ENCODE data around the gene MT1E.

Gene MT1E

DNA sequence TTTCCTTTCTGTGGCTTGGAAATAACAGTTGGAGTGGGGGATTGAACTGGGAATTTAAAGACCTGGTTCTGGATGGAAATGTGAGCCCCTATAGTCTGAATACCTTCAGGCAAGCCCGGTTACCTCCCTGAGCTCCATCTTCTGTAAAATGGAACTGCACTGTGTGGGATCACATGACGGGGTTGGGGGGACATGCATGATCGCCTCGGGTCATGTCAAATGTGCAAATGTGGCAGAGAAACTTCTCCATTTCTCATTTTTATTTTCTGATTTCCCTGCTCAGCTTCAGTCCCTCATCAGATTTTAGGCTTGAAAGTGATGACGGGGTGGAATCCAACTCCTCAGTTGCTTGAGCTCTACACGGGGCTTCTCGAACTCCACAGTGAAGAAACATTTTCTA, 27.6 kb downstream of the MT1E start:
- H3K79me1 ChIP-seq (replicated peaks; ENCODE audit: low read length, poor library complexity, severe bottlenecking): no peaks in the 10 kb centered on the region
- no peak overlapping the region for H3K27ac ChIP-seq (ENCODE audit: low read length, poor library complexity, severe bottlenecking)
- H3K4ac ChIP-seq (ENCODE audit: low read depth in 1 of 2, low read length in 2 of 2): no peak overlapping the region
- H2BK120ac ChIP-seq (ENCODE audit: low read depth, low read length): no peak overlapping the region
- no peak overlapping the region for H2BK5ac ChIP-seq (ENCODE audit: low read depth, low read length, poor library complexity, severe bottlenecking)
- no peak overlapping the region for H2BK15ac ChIP-seq (ENCODE audit: low read depth, poor library complexity, severe bottlenecking)
- no peak overlapping the region for H4K91ac ChIP-seq (ENCODE audit: low read length)
- H4K8ac ChIP-seq (ENCODE audit: low read length): no peak overlapping the region
- DNase-seq: no peak
- no peak overlapping the region for H3K23ac ChIP-seq (ENCODE audit: low read length in 2 of 2)
- no peak overlapping the region for H3K4me3 ChIP-seq (ENCODE audit: insufficient read depth in 1 of 2, low read depth in 1 of 2, low read length in 2 of 2)
- peaks cover 43 to 49% of the 10 kb centered on the region in 2 experiments for H3K27me3 ChIP-seq (ENCODE audit: control insufficient read depth in 1 of 2, insufficient read depth in 1 of 2, low read length in 2 of 2)
- H2BK12ac ChIP-seq (ENCODE audit: low read length in 2 of 2): no peak overlapping the region
- H3K4me1 ChIP-seq (ENCODE audit: control insufficient read depth, insufficient read depth, low read depth, low read length): peaks cover 17% of the 10 kb centered on the region
- H2AK5ac ChIP-seq (ENCODE audit: low read length, severe bottlenecking): no peak overlapping the region
- H3K4me2 ChIP-seq (ENCODE audit: low read length, poor library complexity, severe bottlenecking): no peak overlapping the region
- no peaks in the 10 kb centered on the region for H3K36me3 ChIP-seq (ENCODE audit: control insufficient read depth in 1 of 2, insufficient read depth in 2 of 2, low read depth in 1 of 2, low read length in 2 of 2)
- H3K18ac ChIP-seq (ENCODE audit: low read depth in 1 of 2, low read length in 2 of 2): no peak overlapping the region
- H3K9ac ChIP-seq (ENCODE audit: low read length): no peak overlapping the region
- no peaks in the 10 kb centered on the region for H3K9me3 ChIP-seq (ENCODE audit: control insufficient read depth, low read length)
- no peak overlapping the region for H3K14ac ChIP-seq (ENCODE audit: low read length in 2 of 2)
- H2AFZ ChIP-seq (ENCODE audit: low read depth, low read length): no peak overlapping the region
- 87% methylated on average over 5 of the region's 7 CpGs for WGBS

DNA sequence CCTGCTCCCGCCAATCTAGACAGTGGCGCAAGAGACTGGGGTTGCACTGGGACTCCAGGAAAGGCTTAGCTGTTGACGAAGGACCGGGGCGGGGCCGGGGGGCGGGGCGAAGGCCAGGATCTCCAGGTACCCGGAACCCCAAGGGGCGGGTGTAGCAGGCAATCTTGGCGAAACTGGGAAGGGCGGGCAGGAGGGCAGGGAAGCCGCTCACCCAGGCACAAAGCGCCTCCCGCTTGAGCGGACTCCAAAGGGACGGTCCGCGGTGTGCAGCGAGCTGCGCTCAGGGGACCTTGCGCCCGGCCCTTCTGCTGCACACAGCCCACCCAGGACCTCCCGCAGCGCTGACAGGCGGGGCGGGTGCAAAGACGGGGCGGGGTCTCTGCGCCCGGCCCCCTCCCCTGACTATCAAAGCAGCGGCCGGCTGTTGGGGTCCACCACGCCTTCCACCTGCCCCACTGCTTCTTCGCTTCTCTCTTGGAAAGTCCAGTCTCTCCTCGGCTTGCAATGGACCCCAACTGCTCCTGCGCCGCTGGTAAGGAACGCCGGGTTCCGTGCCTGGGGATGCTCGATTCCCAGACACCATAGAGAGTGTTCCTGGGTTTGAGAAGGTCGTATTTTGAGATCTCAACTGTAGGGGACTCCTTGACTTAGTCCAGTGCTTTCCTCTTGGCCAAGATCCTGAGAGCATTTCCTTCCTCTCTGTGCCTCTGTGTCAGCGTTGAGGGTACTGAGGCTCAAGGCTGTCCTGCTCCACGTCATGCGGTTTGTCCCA, 32.2 kb downstream of the MT1E start, which contains the start of gene MT1F:
Gene MT1F, plus strand, starts transcription at position 405 of the 772 bp plus-strand sequence. Its CDS starts 100 bp downstream, at position 505.
- no peaks in the 10 kb centered on the region for H3K36me3 ChIP-seq (ENCODE audit: control insufficient read depth in 1 of 2, insufficient read depth in 2 of 2, low read depth in 1 of 2, low read length in 2 of 2)
- H3K79me1 ChIP-seq (replicated peaks; ENCODE audit: low read length, poor library complexity, severe bottlenecking): no peaks in the 10 kb centered on the region
- no peak within 1 kb of the TSS for H3K18ac ChIP-seq (ENCODE audit: low read depth in 1 of 2, low read length in 2 of 2)
- peak within 1 kb of the TSS; percentile 13 for H2BK15ac ChIP-seq (ENCODE audit: low read depth, poor library complexity, severe bottlenecking)
- H3K27ac ChIP-seq (ENCODE audit: low read length, poor library complexity, severe bottlenecking): no peak within 1 kb of the TSS
- peak within 1 kb of the TSS; percentile 5 for H3K9ac ChIP-seq (ENCODE audit: low read length)
- H3K4me3 ChIP-seq (ENCODE audit: insufficient read depth in 1 of 2, low read depth in 1 of 2, low read length in 2 of 2): peak within 1 kb of the TSS; percentile 34 to 73
- H3K4ac ChIP-seq (ENCODE audit: low read depth in 1 of 2, low read length in 2 of 2): no peak within 1 kb of the TSS
- no peak within 1 kb of the TSS for H2AK5ac ChIP-seq (ENCODE audit: low read length, severe bottlenecking)
- no peak within 1 kb of the TSS for H2BK5ac ChIP-seq (ENCODE audit: low read depth, low read length, poor library complexity, severe bottlenecking)
- no peak within 1 kb of the TSS for H4K91ac ChIP-seq (ENCODE audit: low read length)
- no peak within 1 kb of the TSS for H2BK120ac ChIP-seq (ENCODE audit: low read depth, low read length)
- H3K9me3 ChIP-seq (ENCODE audit: control insufficient read depth, low read length): no peaks in the 10 kb centered on the region
- H3K27me3 ChIP-seq (ENCODE audit: control insufficient read depth in 1 of 2, insufficient read depth in 1 of 2, low read length in 2 of 2): peaks cover 57 to 58% of the 10 kb centered on the region in 2 experiments
- H3K4me2 ChIP-seq (ENCODE audit: low read length, poor library complexity, severe bottlenecking): peak within 1 kb of the TSS; percentile 63
- 3% methylated on average over 44 of the region's 46 CpGs for WGBS
- peaks cover 18% of the 10 kb centered on the region for H3K4me1 ChIP-seq (ENCODE audit: control insufficient read depth, insufficient read depth, low read depth, low read length)
- no peak within 1 kb of the TSS for H4K8ac ChIP-seq (ENCODE audit: low read length)
- peak; percentile 49 for DNase-seq
- no peak within 1 kb of the TSS for H2BK12ac ChIP-seq (ENCODE audit: low read length in 2 of 2)
- H3K14ac ChIP-seq (ENCODE audit: low read length in 2 of 2): no peak within 1 kb of the TSS
- no peak within 1 kb of the TSS for H3K23ac ChIP-seq (ENCODE audit: low read length in 2 of 2)
- no peak within 1 kb of the TSS for H2AFZ ChIP-seq (ENCODE audit: low read depth, low read length)

GRCh38 chr16:56658327-56658875, 32.8 kb downstream of the MT1E start:
- Histone ChIP-seq H3K4me3 (ENCODE audit: insufficient read depth in 1 of 2, low read depth in 1 of 2, low read length in 2 of 2) (peak overlapping the region in 1 of 2 experiments; percentile 73), H2BK15ac (ENCODE audit: low read depth, poor library complexity, severe bottlenecking) (peak overlapping the region; percentile 13), H2BK12ac (ENCODE audit: low read length in 2 of 2) (no peak overlapping the region), H3K4me2 (ENCODE audit: low read length, poor library complexity, severe bottlenecking) (no peak overlapping the region), H3K27ac (ENCODE audit: low read length, poor library complexity, severe bottlenecking) (no peak overlapping the region), H3K23ac (ENCODE audit: low read length in 2 of 2) (no peak overlapping the region), H3K36me3 (ENCODE audit: control insufficient read depth in 1 of 2, insufficient read depth in 2 of 2, low read depth in 1 of 2, low read length in 2 of 2) (no peaks in the 10 kb centered on the region), H4K8ac (ENCODE audit: low read length) (no peak overlapping the region), H2BK120ac (ENCODE audit: low read depth, low read length) (no peak overlapping the region), H2BK5ac (ENCODE audit: low read depth, low read length, poor library complexity, severe bottlenecking) (no peak overlapping the region), H2AK5ac (ENCODE audit: low read length, severe bottlenecking) (no peak overlapping the region), H3K27me3 (ENCODE audit: control insufficient read depth in 1 of 2, insufficient read depth in 1 of 2, low read length in 2 of 2) (peaks cover 58 to 64% of the 10 kb centered on the region in 2 experiments), H3K79me1 (replicated peaks; ENCODE audit: low read length, poor library complexity, severe bottlenecking) (no peaks in the 10 kb centered on the region), H3K9ac (ENCODE audit: low read length) (peak overlapping the region; percentile 5), H3K9me3 (ENCODE audit: control insufficient read depth, low read length) (no peaks in the 10 kb centered on the region), H2AFZ (ENCODE audit: low read depth, low read length) (no peak overlapping the region), H3K14ac (ENCODE audit: low read length in 2 of 2) (no peak overlapping the region), H3K4ac (ENCODE audit: low read depth in 1 of 2, low read length in 2 of 2) (no peak overlapping the region), H3K4me1 (ENCODE audit: control insufficient read depth, insufficient read depth, low read depth, low read length) (peaks cover 23% of the 10 kb centered on the region), H3K18ac (ENCODE audit: low read depth in 1 of 2, low read length in 2 of 2) (no peak overlapping the region), H4K91ac (ENCODE audit: low read length) (no peak overlapping the region)
- DNase-seq: no peak
- 12% methylated on average over 10 of the region's 10 CpGs for WGBS

Measured in mesenchymal stem cell (in vitro differentiated cells and primary cell).